Hepatocyte (in vitro differentiated cells): Measurements from ENCODE around the gene CDC37L1. TPM values are rescaled to one million over a fixed set of nuclear protein-coding genes. Genes with fewer than 3 reads are reported as not detected.

Experiments
- DNase-seq: peaks from one replicate; pipeline ENCODE4 v3.0.0-alpha.2; 2016; ENCODE audit warnings: low spot score
- H2AFZ ChIP-seq: fragments of 200-600 bp; sonication (generic); 2 replicates; pipeline ENCODE4 v1.6.0; 2016; ENCODE audit warnings: antibody characterized with exemption, mild to moderate bottlenecking
- H3K27ac ChIP-seq: fragments of 200-600 bp; sonication (generic); 2 replicates; pipeline ENCODE4 v1.5.1; 2016; ENCODE audit warnings: mild to moderate bottlenecking
- H3K27me3 ChIP-seq: fragments of 200-600 bp; sonication (generic); 2 replicates; pipeline ENCODE4 v1.6.1; 2016
- H3K36me3 ChIP-seq: fragments of 200-600 bp; sonication (generic); replicated peaks from 2 replicates; pipeline ENCODE4 v1.5.1; 2016; ENCODE audit warnings: low read depth; ENCODE audit not compliant: insufficient read depth
- H3K4me1 ChIP-seq: fragments of 200-600 bp; sonication (generic); 2 replicates; pipeline ENCODE4 v1.5.1; 2016; ENCODE audit warnings: mild to moderate bottlenecking, moderate library complexity; ENCODE audit not compliant: insufficient read depth
- H3K4me2 ChIP-seq: fragments of 200-600 bp; sonication (generic); 2 replicates; pipeline ENCODE4 v1.6.0; 2016
- H3K4me3 ChIP-seq: fragments of 200-600 bp; sonication (generic); 2 replicates; pipeline ENCODE4 v1.5.1; 2016; ENCODE audit warnings: mild to moderate bottlenecking
- H3K79me2 ChIP-seq: fragments of 200-600 bp; sonication (generic); 2 replicates; pipeline ENCODE4 v1.6.0; 2017; ENCODE audit warnings: mild to moderate bottlenecking
- H3K9me2 ChIP-seq: fragments of 200-600 bp; sonication (generic); replicated peaks from 2 replicates; pipeline ENCODE4 v1.6.0; 2017; ENCODE audit warnings: mild to moderate bottlenecking; ENCODE audit not compliant: insufficient read depth
- H3K9me3 ChIP-seq: fragments of 200-600 bp; sonication (generic); 2 replicates; pipeline ENCODE4 v1.5.1; 2016; ENCODE audit warnings: low read depth, mild to moderate bottlenecking
- H4K20me1 ChIP-seq: fragments of 200-600 bp; sonication (generic); 2 replicates; pipeline ENCODE4 v1.6.0; 2016; ENCODE audit warnings: mild to moderate bottlenecking; ENCODE audit not compliant: insufficient read depth, poor library complexity, severe bottlenecking
- CTCF ChIP-seq: fragments of 200-600 bp; sonication (generic); IDR thresholded peaks from 2 replicates; pipeline ENCODE4 v1.5.1; 2016; ENCODE audit warnings: antibody characterized with exemption, mild to moderate bottlenecking; ENCODE audit not compliant: poor library complexity
- EZH2 ChIP-seq: fragments of 200-600 bp; sonication (generic); IDR thresholded peaks from 2 replicates; pipeline ENCODE4 v1.6.1; 2016; ENCODE audit warnings: antibody characterized with exemption, mild to moderate bottlenecking, borderline replicate concordance
- EZH2phosphoT487 ChIP-seq: fragments of 200-600 bp; sonication (generic); IDR thresholded peaks from one replicate; pipeline ENCODE4 v1.6.1; 2018; ENCODE audit warnings: antibody characterized with exemption, mild to moderate bottlenecking, low read depth, moderate library complexity; ENCODE audit not compliant: unreplicated experiment, severe bottlenecking
- WGBS: methylation state at CpG from one replicate; pipeline ENCODE4 v1.1.6; 2016; ENCODE audit warnings: low lambda C conversion rate; ENCODE audit errors: missing lambda C conversion rate; 5-methylcytosine and 5-hydroxymethylcytosine counted together
- polyA plus RNA-seq: library from polyadenylated mRNA; unstranded; fragments of >200 nt; fragmentation: Nextera tagmentation; extraction: Ambion mirVana; gene quantifications from 2 replicates; pipeline ENCODE4 v1.2.1, GENCODE V29; 2016
- total RNA-seq: library from RNA; depleted of rRNA; stranded (reverse); fragments of >200 nt; gene quantifications from 2 replicates; pipeline ENCODE4 v1.2.3, GENCODE V29; 2014

Gene CDC37L1
- total and polyA plus RNA-seq, 2 experiments from 2014 or later = 17.2 to 25.5 TPM

- Histone ChIP-seq H3K9me2 (no peaks in the 10 kb centered on the region), H3K27ac (peak within 1 kb of the TSS; percentile 76), H4K20me1 (no peaks in the 10 kb centered on the region), H3K9me3 (no peaks in the 10 kb centered on the region), H3K4me2 (peak within 1 kb of the TSS; percentile 93), H3K4me3 (peak within 1 kb of the TSS; percentile 40), H3K36me3 (no peaks in the 10 kb centered on the region), H3K4me1 (peaks cover 30% of the 10 kb centered on the region), H3K79me2 (peaks cover 25% of the 10 kb centered on the region), H3K27me3 (no peaks in the 10 kb centered on the region), H2AFZ (peak within 1 kb of the TSS; percentile 61)
- peak; percentile 83 for DNase-seq
- 5% methylated on average over 36 of the region's 36 CpGs for WGBS
- TF ChIP-seq EZH2 = no peak
- no peak for TF ChIP-seq EZH2phosphoT487
- TF ChIP-seq CTCF = peak; percentile 24
These were observed 13.2 kb upstream of the CDC37L1 start, which contains the start of gene SPATA6L for GRCh38 chr9:4666042-4666699. SPATA6L (minus strand) TSS chr9:4666480; CDS start chr9:4666250, 230 bp downstream.

- TF ChIP-seq EZH2 (no peak), CTCF (no peak), EZH2phosphoT487 (no peak)
- no peaks in the 10 kb centered on the region for H3K9me2 ChIP-seq
- H3K36me3 ChIP-seq = no peaks in the 10 kb centered on the region
- H3K79me2 ChIP-seq = peaks cover 22% of the 10 kb centered on the region
- no peaks in the 10 kb centered on the region for H4K20me1 ChIP-seq
- no peak overlapping the region for H3K4me2 ChIP-seq
- peaks cover 24% of the 10 kb centered on the region for H3K4me1 ChIP-seq
- H3K4me3 ChIP-seq = no peak overlapping the region
- no peak overlapping the region for H3K27ac ChIP-seq
- 92% methylated on average over 1 of the region's 1 CpG for WGBS
- H2AFZ ChIP-seq = no peak overlapping the region
- no peak for DNase-seq
- H3K27me3 ChIP-seq = no peaks in the 10 kb centered on the region
- no peaks in the 10 kb centered on the region for H3K9me3 ChIP-seq
These were observed 11.7 kb upstream of the CDC37L1 start for GRCh38 chr9:4667681-4668080.

DNA sequence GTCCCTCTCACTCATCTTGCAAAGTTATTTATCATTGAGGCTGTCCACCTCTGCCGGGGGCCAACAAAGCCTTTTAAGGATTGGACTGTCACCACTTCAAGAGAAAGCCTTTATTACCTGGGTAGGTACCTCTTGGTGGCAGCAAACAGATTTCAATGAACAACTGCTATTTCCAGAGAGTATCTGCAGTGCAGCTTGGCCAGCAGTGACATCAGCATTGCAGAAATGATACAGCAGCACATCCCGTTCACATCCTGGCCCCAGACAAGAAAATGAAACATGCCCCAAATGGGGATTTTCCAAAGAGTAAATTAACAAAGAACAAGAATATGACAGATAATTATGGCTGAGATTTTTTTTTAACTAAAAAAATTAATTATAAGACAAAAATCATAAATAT lies 10.8 kb upstream of the CDC37L1 start:
- Histone ChIP-seq H3K27ac (no peak overlapping the region), H3K27me3 (no peaks in the 10 kb centered on the region), H3K4me3 (no peak overlapping the region), H2AFZ (no peak overlapping the region), H3K36me3 (no peaks in the 10 kb centered on the region), H3K4me1 (peaks cover 17% of the 10 kb centered on the region), H3K79me2 (peaks cover 15% of the 10 kb centered on the region), H3K9me3 (no peaks in the 10 kb centered on the region), H3K4me2 (no peak overlapping the region), H4K20me1 (no peaks in the 10 kb centered on the region), H3K9me2 (no peaks in the 10 kb centered on the region)
- DNase-seq = no peak
- WGBS = 87% methylated on average over 2 of the region's 2 CpGs
- TF ChIP-seq CTCF (no peak), EZH2phosphoT487 (no peak), EZH2 (no peak)
